Calu3 (cell line): Measurements from ENCODE around the gene NCKAP5. TPM values are rescaled to one million over a fixed set of nuclear protein-coding genes. Genes with fewer than 3 reads are reported as not detected.

ENCODE experiments used
- BruUV-seq: library from RNA; stranded (reverse); fragments of 400-500 nt; replicated peaks from 2 replicates; lab custom pipeline; 2021; lab: Mats Ljungman, UMichigan
- CTCF ChIA-PET: fragments of 300-600 bp; sonication (Branson Sonifier 250); formaldehyde crosslinking; loops from one replicate; lab custom pipeline; 2022; ENCODE audit warnings: antibody characterized with exemption; lab: Charles Lee
- DNase-seq: peaks from one replicate; pipeline ENCODE4 v3.0.0; 2022
- H3K27ac Mint-ChIP-seq: one replicate; pipeline ENCODE4 v1.8.0; 2022; ENCODE audit warnings: mixed read lengths; ENCODE audit not compliant: unreplicated experiment
- H3K27me3 Mint-ChIP-seq: one replicate; pipeline ENCODE4 v1.8.0; 2022; ENCODE audit warnings: mixed read lengths; ENCODE audit not compliant: unreplicated experiment
- H3K36me3 Mint-ChIP-seq: one replicate; pipeline ENCODE4 v1.8.0; 2022; ENCODE audit warnings: mild to moderate bottlenecking, moderate library complexity, mixed read lengths; ENCODE audit not compliant: insufficient read depth, unreplicated experiment
- H3K4me1 Mint-ChIP-seq: one replicate; pipeline ENCODE4 v1.8.0; 2022; ENCODE audit warnings: mild to moderate bottlenecking, low read depth, mixed read lengths; ENCODE audit not compliant: unreplicated experiment
- H3K4me3 Mint-ChIP-seq: one replicate; pipeline ENCODE4 v1.8.0; 2022; ENCODE audit warnings: mild to moderate bottlenecking, low read depth, moderate library complexity, mixed read lengths; ENCODE audit not compliant: unreplicated experiment
- H3K9me3 Mint-ChIP-seq: one replicate; pipeline ENCODE4 v1.8.0; 2022; ENCODE audit warnings: low read depth, mixed read lengths; ENCODE audit not compliant: unreplicated experiment
- CTCF ChIP-seq: fragments of 200-600 bp; IDR thresholded peaks from one replicate; pipeline ENCODE4 v1.8.0; 2022; ENCODE audit warnings: antibody characterized with exemption; ENCODE audit not compliant: unreplicated experiment
- intact Hi-C: fragments of 100-400 bp; cut with micrococcal nuclease; formaldehyde crosslinking; loops from one replicate; pipeline ENCODE4 v1.10.0; 2022; ENCODE audit not compliant: unreplicated experiment
- total RNA-seq: library from RNA; stranded (reverse); gene quantifications from 2 replicates; pipeline ENCODE4 v1.2.3, GENCODE V29; 2022

NCKAP5 gene
- total RNA-seq, 1 experiment from 2014 or later: 2.2 TPM

- no peak for DNase-seq
- no TSS peak for BruUV-seq
- CTCF ChIA-PET: no interaction called here
- TF ChIP-seq CTCF: no peak
- intact Hi-C loops: no loop called here
- H3K27ac Mint-ChIP-seq: no peak overlapping the region
- H3K27me3 Mint-ChIP-seq: no peaks in the 10 kb centered on the region
- H3K4me1 Mint-ChIP-seq: peaks cover 8% of the 10 kb centered on the region
- no peak overlapping the region for H3K4me3 Mint-ChIP-seq
- no peaks in the 10 kb centered on the region for H3K36me3 Mint-ChIP-seq
- H3K9me3 Mint-ChIP-seq: no peaks in the 10 kb centered on the region
Observed at GRCh38 chr2:133324150-133324561, 244.1 kb downstream of the NCKAP5 start.

- TF ChIP-seq CTCF: no peak
- Mint-ChIP-seq H3K27me3 (no peaks in the 10 kb centered on the region), H3K4me1 (peaks cover 8% of the 10 kb centered on the region), H3K36me3 (no peaks in the 10 kb centered on the region), H3K9me3 (no peaks in the 10 kb centered on the region), H3K27ac (no peak overlapping the region), H3K4me3 (no peak overlapping the region)
- intact Hi-C loops: no loop called here
- no TSS peak for BruUV-seq
- DNase-seq: no peak
- CTCF ChIA-PET: no interaction called here
Observed at GRCh38 chr2:133322909-133323308, 245.4 kb downstream of the NCKAP5 start.

- H3K4me3 Mint-ChIP-seq: no peak overlapping the region
- BruUV-seq: no TSS peak
- TF ChIP-seq CTCF: no peak
- intact Hi-C loops: no loop called here
- no peaks in the 10 kb centered on the region for H3K36me3 Mint-ChIP-seq
- peaks cover 4% of the 10 kb centered on the region for H3K9me3 Mint-ChIP-seq
- no peaks in the 10 kb centered on the region for H3K27me3 Mint-ChIP-seq
- H3K27ac Mint-ChIP-seq: no peak overlapping the region
- CTCF ChIA-PET: interaction anchor here (1.0 kb wide), 1 partner anchor 244 kb away, joined by 3 read pairs; no protein-coding TSS in a partner anchor
- H3K4me1 Mint-ChIP-seq: no peaks in the 10 kb centered on the region
- no peak for DNase-seq
Observed at GRCh38 chr2:133317178-133317577, 251.1 kb downstream of the NCKAP5 start.

GRCh38 chr2:133316557-133316956 lies 251.7 kb downstream of the NCKAP5 start:
- no peaks in the 10 kb centered on the region for H3K4me1 Mint-ChIP-seq
- no peak for DNase-seq
- BruUV-seq: no TSS peak
- H3K4me3 Mint-ChIP-seq: no peak overlapping the region
- TF ChIP-seq CTCF: no peak
- intact Hi-C loops: no loop called here
- peaks cover 4% of the 10 kb centered on the region for H3K9me3 Mint-ChIP-seq
- no peak overlapping the region for H3K27ac Mint-ChIP-seq
- no peaks in the 10 kb centered on the region for H3K36me3 Mint-ChIP-seq
- no peaks in the 10 kb centered on the region for H3K27me3 Mint-ChIP-seq
- CTCF ChIA-PET: interaction anchor here (1.0 kb wide), 1 partner anchor 245 kb away, joined by 3 read pairs; no protein-coding TSS in a partner anchor
